HCT116 (cell line): ENCODE results near the gene PANK3.

ENCODE experiments used
- CTCF ChIP-seq, 3 experiments: fragments of 200-600 bp in 1 of 3; sonication (generic) in 1 of 3; IDR thresholded peaks in 2 of 3; conservative IDR thresholded peaks in 1 of 3; 2 replicates each; pipeline ENCODE4 v1.5.1; 2012 to 2017; ENCODE audit warnings: low read depth in 2 of 3, low read length in 2 of 3, antibody characterized with exemption in 1 of 3, borderline replicate concordance in 1 of 3, control low read depth in 1 of 3, mild to moderate bottlenecking in 1 of 3, mixed read lengths in 1 of 3, mixed run types in 1 of 3, moderate library complexity in 1 of 3; ENCODE audit not compliant: insufficient read depth in 1 of 3
- EZH2 ChIP-seq: fragments of 200-600 bp; sonication (generic); IDR thresholded peaks from 2 replicates; pipeline ENCODE4 v1.6.1; 2017; ENCODE audit warnings: antibody characterized with exemption, mixed run types
- JUND ChIP-seq: IDR thresholded peaks from 2 replicates; pipeline ENCODE4 v1.6.1; 2012
- MAX ChIP-seq: IDR thresholded peaks from 2 replicates; pipeline ENCODE4 v1.6.1; 2012
- POLR2A ChIP-seq: IDR thresholded peaks from 2 replicates; pipeline ENCODE4 v1.7.0; 2011; ENCODE audit warnings: borderline replicate concordance; ENCODE audit not compliant: insufficient read depth, insufficient read length; ENCODE audit errors: extremely low read depth
- POLR2AphosphoS5 ChIP-seq: IDR thresholded peaks from 2 replicates; pipeline ENCODE4 v1.6.1; 2011; ENCODE audit warnings: mild to moderate bottlenecking, low read depth, low read length, moderate library complexity
- SP1 ChIP-seq: IDR thresholded peaks from 2 replicates; pipeline ENCODE4 v1.6.1; 2012; ENCODE audit warnings: low read depth

- TF ChIP-seq CTCF (IDR thresholded peaks at IDR 0.05 in 2 of 3, conservative IDR thresholded peaks at IDR 0.05 in 1 of 3; ENCODE audit: borderline replicate concordance in 1 of 3, insufficient read depth in 1 of 3, low read depth in 2 of 3, low read length in 2 of 3) (no peak), POLR2AphosphoS5 (no peak), MAX (no peak), JUND (no peak), POLR2A (no peak), SP1 (no peak), EZH2 (no peak)
These were observed 33.8 kb upstream of the PANK3 start for GRCh38 chr5:168612996-168613395.
